Endothelial cell of umbilical vein (primary cell): ENCODE data around the gene TRPM3. TPM values are rescaled to one million over a fixed set of nuclear protein-coding genes. Genes with fewer than 3 reads are reported as not detected.

Experiments
- BruUV-seq: library from RNA; stranded (reverse); fragments of 400-500 nt; replicated peaks from 2 replicates; lab custom pipeline; 2021; lab: Mats Ljungman, UMichigan
- CTCF ChIA-PET: fragments of 300-600, 350-600 bp; sonication (Branson Sonifier 250); formaldehyde crosslinking; loops from one replicate; lab custom pipeline; 2021; ENCODE audit warnings: antibody characterized with exemption, inconsistent platforms; lab: Charles Lee
- POLR2A ChIA-PET: fragments of 300-600, 350-600 bp; sonication (Branson Sonifier 250); formaldehyde crosslinking; loops from one replicate; lab custom pipeline; 2021; ENCODE audit warnings: antibody characterized with exemption, inconsistent platforms; lab: Charles Lee
- DNase-seq: peaks from one replicate; pipeline ENCODE4 v3.0.0-alpha.2; 2011; ENCODE audit warnings: low read depth, low spot score
- FAIRE-seq: peaks from 2 replicates; lab custom pipeline; 2011; peaks lifted over from hg19 to GRCh38; lab: Jason Lieb, UNC
- H2AFZ ChIP-seq: 2 replicates; pipeline ENCODE4 v1.6.0; 2012; ENCODE audit warnings: low read depth, low read length, control low read depth, inconsistent platforms
- H3K27ac ChIP-seq: 2 replicates; pipeline ENCODE4 v1.5.1; 2011; ENCODE audit warnings: low read depth, mild to moderate bottlenecking, control low read depth, low read length, moderate library complexity; ENCODE audit not compliant: insufficient read depth
- H3K27me3 ChIP-seq, 2 experiments: 2 replicates each; pipeline versions ENCODE4 v1.6.0 to v1.6.1; 2011; ENCODE audit warnings: low read length in 2 of 2, mixed read lengths in 1 of 2; ENCODE audit not compliant: control insufficient read depth in 2 of 2, insufficient read depth in 2 of 2
- H3K36me3 ChIP-seq, 2 experiments: 2 replicates in 1 of 2; 3 replicates in 1 of 2; pipeline ENCODE4 v1.5.1; 2011; ENCODE audit warnings: low read length in 2 of 2, mild to moderate bottlenecking in 1 of 2, moderate library complexity in 1 of 2; ENCODE audit not compliant: control insufficient read depth in 2 of 2, insufficient read depth in 2 of 2; ENCODE audit errors: extremely low read depth in 1 of 2
- H3K4me1 ChIP-seq: 3 replicates; pipeline ENCODE4 v1.5.1; 2011; ENCODE audit warnings: mild to moderate bottlenecking, low read length; ENCODE audit not compliant: control insufficient read depth, insufficient read depth; ENCODE audit errors: extremely low read depth
- H3K4me2 ChIP-seq: 2 replicates; pipeline ENCODE4 v1.6.1; 2011; ENCODE audit warnings: low read length, control low read depth, mixed read lengths; ENCODE audit not compliant: insufficient read depth
- H3K4me3 ChIP-seq, 3 experiments: fragments of 200-600 bp in 1 of 3; sonication (generic), shearing (Covaris generic) in 1 of 3; replicated peaks in 1 of 3; 2 replicates each; pipeline ENCODE4 v1.5.1; 2011 to 2016; ENCODE audit warnings: control low read depth in 3 of 3, low read length in 3 of 3, mild to moderate bottlenecking in 2 of 3, inconsistent platforms in 1 of 3, low read depth in 1 of 3, moderate library complexity in 1 of 3; ENCODE audit not compliant: insufficient read depth in 1 of 3
- H3K79me2 ChIP-seq: 2 replicates; pipeline ENCODE4 v1.6.0; 2012; ENCODE audit warnings: low read length, inconsistent platforms; ENCODE audit not compliant: control insufficient read depth, insufficient read depth
- H3K9ac ChIP-seq: replicated peaks from 2 replicates; pipeline ENCODE3; 2011; ENCODE audit warnings: low read length, control low read depth; ENCODE audit not compliant: insufficient read depth; ENCODE audit errors: extremely low read depth
- H3K9me1 ChIP-seq: replicated peaks from 3 replicates; pipeline ENCODE4 v1.6.0; 2011; ENCODE audit warnings: mild to moderate bottlenecking, low read length; ENCODE audit not compliant: control insufficient read depth, insufficient read depth; ENCODE audit errors: extremely low read depth
- H3K9me3 ChIP-seq: replicated peaks from 2 replicates; pipeline ENCODE4 v1.5.1; 2012; ENCODE audit warnings: low read length, inconsistent platforms; ENCODE audit not compliant: control insufficient read depth, insufficient read depth
- H4K20me1 ChIP-seq: replicated peaks from 2 replicates; pipeline ENCODE3; 2011; ENCODE audit warnings: mild to moderate bottlenecking, low read length; ENCODE audit not compliant: control insufficient read depth, insufficient read depth; ENCODE audit errors: extremely low read depth
- EZH2 ChIP-seq: IDR thresholded peaks from 2 replicates; pipeline ENCODE4 v1.6.1; 2012; ENCODE audit warnings: borderline replicate concordance, low read depth, mild to moderate bottlenecking, moderate library complexity, low read length, inconsistent platforms; ENCODE audit not compliant: severe bottlenecking
- FOS ChIP-seq: IDR thresholded peaks from 2 replicates; pipeline ENCODE4 v1.6.1; 2011; ENCODE audit warnings: mild to moderate bottlenecking, low read length, moderate library complexity, borderline replicate concordance; ENCODE audit not compliant: insufficient read depth
- GATA2 ChIP-seq: IDR thresholded peaks from 2 replicates; pipeline ENCODE4 v1.7.0; 2011; ENCODE audit warnings: low read depth, mild to moderate bottlenecking, moderate library complexity, mixed read lengths, low read length; ENCODE audit not compliant: insufficient read length, insufficient read depth
- JUN ChIP-seq: IDR thresholded peaks from 2 replicates; pipeline ENCODE4 v1.6.1; 2011; ENCODE audit warnings: borderline replicate concordance, low read depth; ENCODE audit not compliant: insufficient read length, insufficient read depth
- MYC ChIP-seq: IDR thresholded peaks from one replicate; pipeline ENCODE4 v1.6.1; 2011; ENCODE audit warnings: mild to moderate bottlenecking, low read depth, low read length
- POLR2A ChIP-seq: IDR thresholded peaks from 2 replicates; pipeline ENCODE4 v1.6.1; 2012; ENCODE audit warnings: low read depth, mild to moderate bottlenecking, control low read depth, low read length
- POLR2AphosphoS5 ChIP-seq: IDR thresholded peaks from 2 replicates; pipeline ENCODE4 v1.6.1; 2012; ENCODE audit warnings: low read depth, mild to moderate bottlenecking, control low read depth, low read length, moderate library complexity; ENCODE audit not compliant: insufficient read depth
- dilution Hi-C: fragments of 300-500 bp; cut with MboI; formaldehyde crosslinking; loops from one replicate; pipeline ENCODE4 v1.15.0; 2019; ENCODE audit warnings: low sequenced_read_pairs; ENCODE audit not compliant: extremely low pct_ligation_motif_present
- intact Hi-C: fragments of 100-400 bp; cut with micrococcal nuclease; formaldehyde crosslinking; loops from one replicate; pipeline ENCODE4 v1.10.0; 2022
- polyA plus RNA-seq, 4 experiments: library from polyadenylated mRNA; depleted of rRNA in 3 of 4; stranded (reverse) in 3 of 4; unstranded in 1 of 4; fragments of >200 nt; gene quantifications; 2 replicates each; pipeline versions ENCODE4 v1.2.1 to v1.2.3, GENCODE V29; 2011 to 2012; ENCODE audit warnings: missing spikeins in 1 of 4
- total RNA-seq: library from RNA; stranded (reverse); gene quantifications from 2 replicates; pipeline ENCODE4 v1.2.3, GENCODE V29; 2021
- TF ChIP-seq, protein P1 (sequence below), 2 donors: IDR thresholded peaks; 1 replicate in 1 of 2; 2 replicates in 1 of 2; pipeline ENCODE4 v1.5.1; 2011; ENCODE audit warnings: low read length in 2 of 2, mild to moderate bottlenecking in 2 of 2, moderate library complexity in 2 of 2, control low read depth in 1 of 2, inconsistent platforms in 1 of 2, low read depth in 1 of 2; ENCODE audit not compliant: insufficient read depth in 1 of 2; ENCODE audit errors: extremely low read depth in 1 of 2
- TF ChIP-seq, protein P2 (sequence below): IDR thresholded peaks from 2 replicates; pipeline ENCODE4 v1.6.1; 2011; ENCODE audit not compliant: insufficient read depth, insufficient read length

TRPM3 gene
- total and polyA plus RNA-seq, 2 donors (not counting 3 experiments of a cell fraction or from before 2014, with no cell fraction given) = 0.17 to 0.33 TPM

DNA sequence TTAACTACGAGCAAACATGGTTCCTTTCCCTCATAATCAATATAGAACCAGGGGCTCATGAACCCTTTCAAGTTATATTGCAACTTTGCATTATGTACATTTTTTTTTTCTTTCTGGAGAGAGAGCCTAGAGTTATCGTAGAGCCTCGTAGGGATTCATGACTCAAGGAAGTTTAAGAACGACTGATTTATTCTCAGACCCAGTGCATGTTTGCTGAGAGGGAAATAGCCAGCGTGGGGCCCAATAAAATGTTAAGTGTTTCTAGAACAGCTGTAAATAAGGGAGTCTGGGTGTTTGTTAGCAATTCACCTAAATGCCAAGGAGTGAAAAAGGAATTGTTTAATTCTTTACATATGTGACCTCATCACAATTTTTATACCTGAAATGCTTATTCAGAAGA is 587.9 kb downstream of the TRPM3 start:
- BruUV-seq = no TSS peak

More for the DNA sequence above, 587.9 kb downstream of the TRPM3 start:
- no peak overlapping the region for H2AFZ ChIP-seq
- H3K9ac ChIP-seq = peak overlapping the region; percentile 73
- dilution Hi-C loops (no loop called here), intact Hi-C loops (loop anchor here (1.0 to 5.0 kb wide), 2 partner anchors 95 to 121 kb away; partner anchors contain the start of gene KLF9)
- H3K4me3 ChIP-seq = no peak overlapping the region
- FAIRE-seq (no peak), DNase-seq (peak; percentile 10)
- no peaks in the 10 kb centered on the region for H3K36me3 ChIP-seq
- no peaks in the 10 kb centered on the region for H3K27me3 ChIP-seq
- TF ChIP-seq EZH2 (no peak), JUN (no peak), MYC (no peak), POLR2AphosphoS5 (no peak), GATA2 (no peak), POLR2A (no peak), FOS (no peak)
- TF ChIP-seq, protein P1, sequence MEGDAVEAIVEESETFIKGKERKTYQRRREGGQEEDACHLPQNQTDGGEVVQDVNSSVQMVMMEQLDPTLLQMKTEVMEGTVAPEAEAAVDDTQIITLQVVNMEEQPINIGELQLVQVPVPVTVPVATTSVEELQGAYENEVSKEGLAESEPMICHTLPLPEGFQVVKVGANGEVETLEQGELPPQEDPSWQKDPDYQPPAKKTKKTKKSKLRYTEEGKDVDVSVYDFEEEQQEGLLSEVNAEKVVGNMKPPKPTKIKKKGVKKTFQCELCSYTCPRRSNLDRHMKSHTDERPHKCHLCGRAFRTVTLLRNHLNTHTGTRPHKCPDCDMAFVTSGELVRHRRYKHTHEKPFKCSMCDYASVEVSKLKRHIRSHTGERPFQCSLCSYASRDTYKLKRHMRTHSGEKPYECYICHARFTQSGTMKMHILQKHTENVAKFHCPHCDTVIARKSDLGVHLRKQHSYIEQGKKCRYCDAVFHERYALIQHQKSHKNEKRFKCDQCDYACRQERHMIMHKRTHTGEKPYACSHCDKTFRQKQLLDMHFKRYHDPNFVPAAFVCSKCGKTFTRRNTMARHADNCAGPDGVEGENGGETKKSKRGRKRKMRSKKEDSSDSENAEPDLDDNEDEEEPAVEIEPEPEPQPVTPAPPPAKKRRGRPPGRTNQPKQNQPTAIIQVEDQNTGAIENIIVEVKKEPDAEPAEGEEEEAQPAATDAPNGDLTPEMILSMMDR (IDR thresholded peaks at IDR 0.05; ENCODE audit: extremely low read depth in 1 of 2, insufficient read depth in 1 of 2, low read depth in 1 of 2, low read length in 2 of 2) = no peak
- TF ChIP-seq, protein P2, sequence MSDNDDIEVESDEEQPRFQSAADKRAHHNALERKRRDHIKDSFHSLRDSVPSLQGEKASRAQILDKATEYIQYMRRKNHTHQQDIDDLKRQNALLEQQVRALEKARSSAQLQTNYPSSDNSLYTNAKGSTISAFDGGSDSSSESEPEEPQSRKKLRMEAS = no peak
- peak overlapping the region; percentile 84 for H3K27ac ChIP-seq
- no peaks in the 10 kb centered on the region for H4K20me1 ChIP-seq
- no peaks in the 10 kb centered on the region for H3K9me3 ChIP-seq
- H3K79me2 ChIP-seq = no peaks in the 10 kb centered on the region
- peak overlapping the region; percentile 63 for H3K4me2 ChIP-seq
- peaks cover 32% of the 10 kb centered on the region for H3K4me1 ChIP-seq
- no peaks in the 10 kb centered on the region for H3K9me1 ChIP-seq
- ChIA-PET POLR2A (interaction anchor here (1.5 to 1.6 kb wide), 2 partner anchors 114 to 115 kb away, joined by 8 to 9 read pairs; no protein-coding TSS in a partner anchor), CTCF (interaction anchor here (0.6 to 2.5 kb wide), 7 partner anchors 8 to 193 kb away, joined by 3 to 7 read pairs (median 3); no protein-coding TSS in a partner anchor)
